ENCODE results near the gene CNPY2. TPM values are rescaled to one million over a fixed set of nuclear protein-coding genes. Genes with fewer than 3 reads are reported as not detected.
A peak's percentile ranks its signal among the peaks of the same experiment; 100 is the strongest.
"Not testable (repeated sequence)": the region's sequence is repeated elsewhere in the genome, so short reads cannot be mapped to it uniquely, and the experiment has no call there.

CNPY2 gene
- total RNA-seq, 1 donor = 76.1 TPM

- no peak for TF ChIP-seq CTCF (IDR thresholded peaks at IDR 0.05; ENCODE audit: insufficient read depth, low read length)
- H3K4me3 ChIP-seq (ENCODE audit: low read depth, low read length) = no peak within 1 kb of the TSS
- DNase-seq (ENCODE audit: low read depth) = no peak
These were observed 22.7 kb upstream of the CNPY2 start, which contains the start of gene IL23A for GRCh38 chr12:56338308-56339157. Gene IL23A (plus strand): TSS chr12:56338884. CDS start chr12:56339045, 161 bp downstream.

- no peak for DNase-seq (ENCODE audit: low read depth)
- no peak overlapping the region for H3K4me3 ChIP-seq (ENCODE audit: low read depth, low read length)
- no peak for TF ChIP-seq CTCF (IDR thresholded peaks at IDR 0.05; ENCODE audit: insufficient read depth, low read length)
These were observed 22.0 kb upstream of the CNPY2 start for GRCh38 chr12:56337753-56338251.

GRCh38 chr12:56336361-56337167 is 20.8 kb upstream of the CNPY2 start:
- H3K4me3 ChIP-seq (ENCODE audit: low read depth, low read length) = no peak overlapping the region
- no peak for TF ChIP-seq CTCF (IDR thresholded peaks at IDR 0.05; ENCODE audit: insufficient read depth, low read length)
- DNase-seq (ENCODE audit: low read depth) = no peak

- not testable (repeated sequence) for DNase-seq (ENCODE audit: low read depth); H3K4me3 ChIP-seq (ENCODE audit: low read depth, low read length)
These were observed 19.7 kb upstream of the CNPY2 start for GRCh38 chr12:56335527-56335926.

GRCh38 chr12:56334490-56334793 is 18.7 kb upstream of the CNPY2 start:
- DNase-seq (ENCODE audit: low read depth) = no peak
- no peak for TF ChIP-seq CTCF (IDR thresholded peaks at IDR 0.05; ENCODE audit: insufficient read depth, low read length)

GRCh38 chr12:56333679-56334489 is 18.1 kb upstream of the CNPY2 start, which contains the start of gene PAN2:
Gene PAN2 (minus strand): TSS chr12:56334000. CDS start chr12:56333094, 906 bp downstream.
- DNase-seq (ENCODE audit: low read depth) = peak; percentile 97
- TF ChIP-seq CTCF (IDR thresholded peaks at IDR 0.05; ENCODE audit: insufficient read depth, low read length) = peak; percentile 75
- H3K4me3 ChIP-seq (ENCODE audit: low read depth, low read length) = peak within 1 kb of the TSS; percentile 74

More at GRCh38 chr12:56334490-56334793, 18.7 kb upstream of the CNPY2 start:
- H3K4me3 ChIP-seq (ENCODE audit: low read depth, low read length) = peak overlapping the region; percentile 74

Data from fibroblast of the aortic adventitia (primary cell).